ENCODE measurements around the gene ZP4.

The ZP4 gene, protein sequence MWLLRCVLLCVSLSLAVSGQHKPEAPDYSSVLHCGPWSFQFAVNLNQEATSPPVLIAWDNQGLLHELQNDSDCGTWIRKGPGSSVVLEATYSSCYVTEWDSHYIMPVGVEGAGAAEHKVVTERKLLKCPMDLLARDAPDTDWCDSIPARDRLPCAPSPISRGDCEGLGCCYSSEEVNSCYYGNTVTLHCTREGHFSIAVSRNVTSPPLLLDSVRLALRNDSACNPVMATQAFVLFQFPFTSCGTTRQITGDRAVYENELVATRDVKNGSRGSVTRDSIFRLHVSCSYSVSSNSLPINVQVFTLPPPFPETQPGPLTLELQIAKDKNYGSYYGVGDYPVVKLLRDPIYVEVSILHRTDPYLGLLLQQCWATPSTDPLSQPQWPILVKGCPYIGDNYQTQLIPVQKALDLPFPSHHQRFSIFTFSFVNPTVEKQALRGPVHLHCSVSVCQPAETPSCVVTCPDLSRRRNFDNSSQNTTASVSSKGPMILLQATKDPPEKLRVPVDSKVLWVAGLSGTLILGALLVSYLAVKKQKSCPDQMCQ

DNA sequence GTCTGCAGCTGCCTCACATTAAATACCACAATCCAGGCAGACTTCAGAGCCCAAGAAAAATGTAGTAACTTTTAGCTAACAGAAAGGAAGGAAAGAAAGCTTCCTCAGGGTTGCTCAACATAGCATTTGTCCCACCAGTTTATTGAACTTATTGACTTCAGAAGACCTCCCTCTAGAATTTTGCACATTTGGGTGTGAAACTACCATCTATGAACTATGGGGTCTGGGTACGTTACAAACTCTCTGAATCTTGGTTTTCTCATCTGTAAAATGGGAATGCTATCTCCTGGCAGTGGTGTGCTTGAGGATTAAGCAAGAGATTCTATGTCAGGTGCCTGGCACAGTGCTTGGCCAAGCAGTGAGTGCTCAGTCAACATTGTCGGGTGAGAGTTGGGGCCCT lies at the start of gene ZP4:
TSS of gene ZP4 (minus strand) at position 101 of the 400 bp plus-strand sequence. CDS start 287 bp downstream, outside the sequence.
- no peak for DNase-seq (ENCODE audit: low spot score)

DNA sequence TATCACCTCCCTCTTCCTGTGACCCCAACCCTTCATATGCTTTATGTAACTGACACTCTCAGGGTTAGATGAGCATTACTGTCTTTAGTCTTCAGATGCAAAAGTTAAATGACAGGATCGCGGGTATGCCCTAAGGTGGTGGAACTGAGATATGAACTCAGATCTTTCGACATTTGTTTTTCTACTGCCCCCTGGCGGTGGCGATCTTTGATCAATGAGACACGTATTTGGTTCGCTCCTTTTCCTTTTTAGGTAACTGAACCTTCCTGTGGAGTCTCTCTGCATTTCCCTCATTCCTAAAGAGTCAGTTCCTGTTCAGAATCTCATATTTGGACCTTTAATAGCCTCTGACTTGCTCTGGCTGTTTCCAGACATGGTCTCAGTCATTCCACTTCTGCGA lies 47.8 kb upstream of the ZP4 start:
- peak; percentile 24 for DNase-seq (ENCODE audit: low spot score)

DNA sequence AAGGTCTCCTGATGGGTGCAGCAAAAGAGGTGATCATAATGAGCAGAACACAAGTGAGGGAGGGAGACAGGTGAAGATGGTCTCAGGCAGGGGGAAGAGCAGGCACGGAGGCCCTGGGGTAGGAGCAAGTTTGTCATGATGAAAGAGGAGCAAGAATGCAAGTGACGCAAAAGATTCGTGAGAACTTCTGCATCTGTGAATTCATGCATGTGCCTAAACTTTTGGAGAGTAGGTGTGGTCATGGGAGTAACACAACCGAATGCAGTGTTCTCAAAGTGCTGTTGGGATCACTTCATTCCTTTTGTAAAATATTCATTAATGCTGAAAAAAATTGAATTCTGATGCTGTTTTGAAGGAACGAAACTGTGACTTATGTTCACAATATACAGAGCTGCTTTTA lies 47.3 kb upstream of the ZP4 start:
- no peak for DNase-seq (ENCODE audit: low spot score)

DNA sequence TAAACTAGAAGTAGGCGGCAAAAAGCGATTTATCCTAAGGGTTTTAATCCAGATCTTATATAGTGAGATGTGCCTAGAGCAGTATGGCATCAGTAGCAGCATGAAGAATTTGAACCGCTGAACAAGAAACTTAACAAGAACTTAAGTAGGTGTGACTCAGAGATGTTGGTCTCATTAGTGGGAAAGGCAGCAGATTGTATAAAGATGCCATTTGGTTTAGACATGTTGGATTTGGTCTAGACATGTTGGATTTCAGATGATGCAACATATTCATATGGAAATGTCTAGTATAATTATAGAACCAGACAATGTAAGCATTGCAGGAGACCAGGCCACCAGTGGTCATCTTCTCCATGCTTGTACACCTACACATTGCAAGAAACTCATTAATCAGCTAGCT lies 42.1 kb upstream of the ZP4 start:
- no peak for DNase-seq (ENCODE audit: low spot score)

DNA sequence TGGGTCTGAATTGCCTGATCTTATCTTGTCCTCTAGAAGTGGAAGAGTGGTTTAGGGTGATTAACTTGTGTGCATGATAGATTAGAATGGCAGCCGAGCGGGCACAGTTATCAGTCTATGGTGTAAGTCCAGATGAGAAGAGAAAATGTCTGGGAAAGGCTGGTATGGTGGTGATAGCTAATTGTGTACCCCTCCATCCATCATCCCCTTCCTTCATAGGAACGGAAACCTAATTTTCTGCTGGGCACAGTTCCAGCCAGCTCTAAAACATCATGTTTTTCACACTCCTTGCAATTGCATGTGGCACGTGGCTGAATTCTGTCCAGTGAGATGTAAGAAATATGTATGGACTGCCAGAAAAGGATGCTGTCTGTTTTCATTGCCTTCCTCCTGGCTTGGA lies 40.9 kb upstream of the ZP4 start:
- DNase-seq (ENCODE audit: low spot score), result no peak

DNA sequence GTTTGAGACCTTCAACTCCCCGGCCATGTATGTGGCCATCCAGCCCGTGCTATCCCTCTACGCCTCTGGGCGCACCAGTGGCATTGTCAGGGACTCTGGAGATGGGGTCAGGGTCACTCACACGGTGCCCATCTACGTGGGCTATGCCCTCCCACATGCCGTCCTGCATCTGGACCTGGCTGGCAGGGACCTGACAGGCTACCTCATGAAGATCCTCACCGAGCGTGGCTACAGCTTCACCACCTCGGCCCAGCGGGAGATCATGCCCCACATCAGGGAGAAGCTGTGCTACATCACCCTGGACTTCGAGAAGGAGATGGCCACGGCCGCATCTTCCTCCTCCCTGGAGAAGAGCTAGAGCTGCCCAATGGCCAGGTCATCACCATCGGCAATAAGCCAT lies 36.5 kb upstream of the ZP4 start:
- DNase-seq (ENCODE audit: low spot score), result no peak

DNA sequence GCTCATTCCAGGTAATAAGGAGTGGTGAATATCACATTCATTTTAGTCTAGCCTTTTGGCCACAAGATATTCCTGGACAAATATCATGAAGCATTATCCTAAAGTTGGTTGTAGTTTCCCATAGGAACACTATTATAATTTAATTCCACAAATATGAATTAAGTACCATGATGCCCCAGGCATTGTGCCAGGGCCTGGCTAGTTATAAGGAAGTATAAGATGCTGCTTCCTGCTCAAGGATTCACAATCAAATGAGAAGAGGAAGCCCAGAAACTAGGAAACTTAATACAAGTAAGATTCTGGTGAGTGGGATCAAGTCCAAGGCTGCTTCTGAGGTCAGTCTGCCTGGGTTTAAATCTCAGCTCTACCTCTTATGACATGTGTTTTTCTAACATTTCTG lies 30.6 kb upstream of the ZP4 start:
- no peak for DNase-seq (ENCODE audit: low spot score)

DNA sequence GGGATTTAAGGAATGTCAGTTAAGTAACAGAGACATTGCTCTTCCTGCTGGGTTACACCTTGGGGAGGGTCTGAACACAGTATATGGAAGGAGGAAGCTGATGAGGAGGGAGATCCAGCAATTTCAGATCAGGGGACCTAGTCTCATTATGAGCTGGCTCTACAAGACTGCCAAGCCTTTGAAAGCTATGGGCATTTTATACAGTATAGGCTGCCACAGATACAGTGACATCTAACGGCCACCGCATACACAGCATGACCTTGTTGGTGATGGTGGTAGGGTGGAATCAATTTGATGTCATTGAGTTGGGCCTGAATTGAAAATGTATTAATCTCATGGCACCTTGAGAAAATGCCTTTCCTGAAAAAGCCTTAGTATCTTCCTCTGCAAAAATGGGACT lies 22.6 kb upstream of the ZP4 start:
- no peak for DNase-seq (ENCODE audit: low spot score)

DNA sequence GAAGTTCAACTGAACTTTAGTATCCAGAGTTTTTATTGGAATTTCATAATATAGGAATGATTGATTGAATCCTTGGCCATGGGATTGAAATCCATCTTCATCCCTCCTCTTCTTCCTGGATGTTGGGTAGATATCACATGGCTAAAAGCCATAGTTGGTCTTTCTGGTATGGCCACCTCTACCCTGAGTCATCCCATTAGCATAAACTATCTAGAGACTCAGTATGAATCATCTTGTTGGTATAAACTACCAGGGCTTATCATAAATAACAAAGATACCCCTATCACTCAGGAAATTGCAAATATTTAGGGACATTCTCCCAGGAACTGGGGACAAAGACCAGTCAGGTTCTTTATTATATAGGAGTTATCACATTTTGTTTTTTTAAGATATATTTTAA lies 21.2 kb upstream of the ZP4 start:
- DNase-seq (ENCODE audit: low spot score), result no peak

DNA sequence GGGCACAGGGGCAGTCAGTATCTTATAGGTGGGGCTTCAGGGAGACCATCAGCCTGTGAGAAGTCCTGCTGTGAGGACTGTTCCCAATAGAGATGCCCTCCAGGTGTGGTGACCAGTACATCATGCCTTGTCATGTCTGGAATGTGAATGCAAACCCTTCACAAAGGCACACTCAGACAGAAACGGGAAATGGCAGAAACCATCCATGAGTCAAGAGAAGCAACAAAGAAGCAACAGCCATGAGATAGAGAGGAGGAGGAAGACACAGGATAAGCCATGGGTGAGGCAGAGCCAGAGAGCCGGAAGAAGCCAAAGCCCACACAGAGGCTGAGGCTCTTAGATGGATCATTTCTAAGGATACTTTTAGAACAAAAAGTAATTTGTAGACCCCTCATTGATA lies 20.1 kb upstream of the ZP4 start:
- DNase-seq (ENCODE audit: low spot score), result no peak

DNA sequence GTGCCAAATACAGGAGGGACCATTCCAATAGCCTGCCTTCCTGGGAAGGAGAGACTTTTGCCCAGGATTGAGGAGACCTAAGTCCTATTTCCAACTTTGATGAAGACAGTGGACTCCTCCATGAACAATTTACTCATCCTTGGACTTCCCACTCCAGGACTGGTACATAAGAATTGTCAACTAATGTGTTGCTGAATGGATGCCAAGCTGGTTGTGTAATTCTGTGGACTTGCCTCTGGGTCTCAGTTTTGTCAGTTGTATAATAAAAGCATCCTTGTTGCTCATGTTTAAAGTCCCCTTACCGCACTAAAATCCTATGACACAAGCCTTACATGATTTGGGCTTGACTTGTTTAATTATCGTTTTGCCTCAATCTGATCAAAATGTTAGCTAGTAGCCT lies 13.2 kb upstream of the ZP4 start:
- DNase-seq (ENCODE audit: low spot score), result no peak

DNA sequence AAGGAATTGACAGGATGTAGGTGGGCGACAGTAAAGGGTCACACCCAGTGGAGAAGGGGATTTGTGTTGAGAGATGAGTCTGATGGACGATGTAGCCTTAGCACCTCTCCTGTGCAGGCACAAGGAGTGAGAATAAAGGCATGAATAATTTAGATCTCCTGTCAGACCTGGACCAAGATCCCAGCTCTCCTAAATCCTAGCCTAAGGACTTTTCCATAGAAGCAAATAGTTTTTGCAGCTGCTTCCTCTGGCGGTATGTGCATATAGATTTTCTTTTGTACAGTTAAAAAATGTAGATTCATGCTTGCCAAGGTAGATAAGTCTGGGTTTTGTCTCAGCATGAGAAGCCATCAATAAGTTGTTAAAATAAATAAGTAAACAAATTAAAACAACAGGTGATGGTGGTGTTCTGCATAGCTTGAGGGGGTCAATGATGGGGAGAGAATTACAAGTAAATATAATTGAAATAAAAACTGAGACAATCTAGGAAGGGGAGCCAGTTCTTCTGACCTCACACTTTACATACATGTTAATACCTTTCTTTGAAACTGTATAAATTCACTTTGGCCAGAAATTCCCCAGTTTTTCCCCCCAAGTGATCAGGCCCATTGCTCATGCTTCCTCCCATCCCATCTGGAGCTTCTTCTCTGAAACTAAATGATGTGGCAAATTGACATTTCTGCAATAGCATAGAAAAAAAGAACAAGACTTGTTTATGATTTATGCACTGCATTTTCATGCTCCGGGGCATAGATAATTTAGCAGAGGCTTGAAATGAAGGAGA lies 12.4 kb upstream of the ZP4 start:
- DNase-seq (ENCODE audit: low spot score), result no peak

DNA sequence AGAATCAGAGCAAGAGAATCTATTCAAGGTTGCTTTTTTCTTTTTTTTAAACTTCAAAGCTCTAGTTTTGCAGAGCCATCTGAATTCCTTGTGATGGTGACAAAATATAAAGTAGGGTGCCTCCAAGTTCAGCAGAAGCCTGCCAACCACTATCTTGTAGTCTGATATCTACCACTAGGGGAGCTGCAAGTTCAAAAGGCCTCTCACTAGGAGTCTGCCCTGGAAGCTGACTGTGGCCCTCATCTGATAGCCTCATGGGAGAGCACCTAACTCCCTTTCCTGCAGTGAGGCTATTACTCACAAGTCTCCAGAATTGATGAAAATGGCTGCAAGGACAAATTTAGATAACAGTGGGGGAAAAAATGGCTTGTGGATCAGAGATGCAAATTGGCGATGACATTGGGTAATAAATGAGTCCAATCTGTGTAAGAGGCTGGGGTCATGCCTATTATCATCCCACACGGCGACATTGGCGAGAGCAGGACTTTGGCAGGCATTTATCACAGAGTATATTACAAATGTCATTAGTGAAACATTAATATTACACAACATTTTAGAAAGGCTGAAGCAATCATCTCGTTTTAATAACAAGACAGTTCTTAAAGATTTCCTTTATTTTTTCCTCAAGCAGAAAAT lies 10.7 kb upstream of the ZP4 start:
- DNase-seq (ENCODE audit: low spot score), result peak; percentile 7

DNA sequence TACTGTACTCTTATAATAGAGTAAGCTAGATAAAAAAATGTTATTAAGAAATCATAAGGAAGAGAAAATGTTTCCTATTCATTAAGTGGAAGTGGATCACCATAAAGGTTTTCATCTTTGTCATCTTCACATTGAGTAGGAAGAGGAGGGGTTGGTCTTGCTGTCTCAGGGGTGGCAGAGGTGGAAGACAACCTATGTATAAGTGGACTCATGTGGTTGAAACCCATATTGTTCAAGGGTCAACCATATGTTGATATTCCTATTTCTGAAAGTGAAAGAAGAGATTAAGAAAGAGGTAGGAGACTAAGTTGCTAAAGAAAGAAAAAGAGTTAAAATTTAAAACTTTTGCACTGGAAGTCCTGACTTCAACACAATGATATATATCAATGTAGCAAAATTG lies 4.9 kb upstream of the ZP4 start:
- no peak for DNase-seq (ENCODE audit: low spot score)

DNA sequence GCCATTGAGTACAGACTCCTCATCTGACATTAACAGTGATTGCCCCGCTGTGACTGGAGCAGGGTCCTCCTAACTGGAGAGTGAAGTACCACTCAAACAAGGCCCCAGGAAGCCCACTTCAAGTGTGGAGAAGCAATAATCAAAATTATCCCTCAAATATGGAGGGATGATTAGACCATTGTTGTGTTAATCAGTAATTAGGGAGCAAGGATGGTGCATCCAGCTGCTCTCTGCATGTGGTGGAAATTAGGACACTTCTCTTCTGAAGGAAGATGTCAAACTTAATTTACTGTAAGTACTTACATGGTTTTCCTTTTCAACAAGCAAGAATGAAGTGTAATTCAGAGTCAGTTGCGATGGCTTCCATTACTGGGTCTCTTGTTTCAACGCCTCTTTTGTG lies 3.4 kb upstream of the ZP4 start:
- DNase-seq (ENCODE audit: low spot score), result no peak

DNA sequence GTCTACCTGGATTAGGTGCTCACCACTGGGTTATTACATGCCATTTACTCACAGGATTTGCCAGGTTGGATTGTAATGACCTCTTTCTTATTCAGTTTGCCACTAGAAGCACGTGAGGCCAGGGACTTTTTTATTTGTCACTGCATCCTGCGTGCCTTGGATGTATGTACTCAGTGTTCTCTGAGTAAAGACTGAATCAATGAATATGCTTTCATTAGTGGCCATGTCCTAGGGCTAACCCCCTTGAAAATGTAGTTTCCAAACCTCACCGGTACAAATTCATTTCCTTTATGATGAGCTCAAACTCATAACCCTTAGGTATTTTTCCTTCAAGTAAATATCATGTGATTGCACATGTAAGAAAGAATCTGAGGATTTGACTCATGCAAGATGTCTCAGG lies 1.3 kb upstream of the ZP4 start:
- DNase-seq (ENCODE audit: low spot score), result no peak

DNA sequence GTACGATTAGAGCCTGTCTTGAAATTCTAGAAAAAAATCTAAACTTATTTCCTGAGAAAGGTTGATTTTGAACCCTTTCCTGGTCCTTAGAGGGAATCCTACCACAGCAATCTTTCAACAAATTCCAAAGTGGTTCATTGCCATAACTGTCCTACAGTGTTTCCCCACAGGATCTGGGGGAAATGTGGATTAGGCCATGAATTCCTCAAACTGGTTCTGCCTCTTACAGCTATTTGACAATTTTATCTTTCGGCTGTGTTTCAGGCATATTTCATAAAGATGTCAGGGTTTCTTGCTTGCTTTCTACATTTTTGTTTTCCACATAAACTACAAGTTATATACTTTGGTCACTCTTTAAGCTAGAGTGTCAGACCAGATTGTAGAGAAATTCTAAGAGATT lies 544 bp upstream of the ZP4 start:
- no peak for DNase-seq (ENCODE audit: low spot score)

DNA sequence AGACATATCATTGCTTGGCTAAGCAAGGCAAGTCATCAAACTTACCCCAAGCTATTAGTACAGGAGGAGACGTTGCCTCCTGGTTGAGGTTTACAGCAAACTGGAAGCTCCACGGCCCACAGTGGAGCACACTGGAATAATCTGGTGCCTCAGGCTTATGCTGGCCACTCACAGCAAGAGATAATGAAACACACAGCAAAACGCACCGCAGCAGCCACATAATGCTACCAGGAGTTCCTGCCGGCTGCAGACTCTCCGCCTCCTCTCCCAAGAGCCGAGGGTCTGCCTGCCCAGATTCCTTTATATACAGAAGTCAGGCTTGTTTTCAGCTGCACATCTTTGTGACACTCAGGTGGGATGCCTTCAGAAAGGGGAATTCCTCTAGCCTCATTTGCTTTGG lies 306 bp downstream of the ZP4 start:
- DNase-seq (ENCODE audit: low spot score), result no peak

DNA sequence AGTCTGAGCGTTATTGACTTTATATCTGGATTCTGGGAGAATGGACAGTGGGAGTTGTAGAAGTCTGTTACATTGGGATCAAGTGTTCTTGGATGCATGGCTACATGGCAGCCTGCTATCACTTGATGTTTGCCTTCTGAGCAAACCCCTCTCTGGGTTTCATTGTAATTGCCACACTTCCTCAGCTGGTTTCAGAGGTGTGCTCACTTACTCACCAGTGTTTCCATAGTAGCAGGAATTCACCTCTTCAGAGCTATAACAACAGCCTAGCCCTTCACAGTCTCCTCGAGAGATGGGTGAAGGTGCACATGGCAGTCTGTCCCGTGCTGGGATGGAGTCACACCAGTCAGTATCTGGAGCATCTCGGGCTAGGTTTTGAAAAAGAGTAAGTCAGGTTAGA lies 2.6 kb downstream of the ZP4 start:
- no peak for DNase-seq (ENCODE audit: low spot score)

DNA sequence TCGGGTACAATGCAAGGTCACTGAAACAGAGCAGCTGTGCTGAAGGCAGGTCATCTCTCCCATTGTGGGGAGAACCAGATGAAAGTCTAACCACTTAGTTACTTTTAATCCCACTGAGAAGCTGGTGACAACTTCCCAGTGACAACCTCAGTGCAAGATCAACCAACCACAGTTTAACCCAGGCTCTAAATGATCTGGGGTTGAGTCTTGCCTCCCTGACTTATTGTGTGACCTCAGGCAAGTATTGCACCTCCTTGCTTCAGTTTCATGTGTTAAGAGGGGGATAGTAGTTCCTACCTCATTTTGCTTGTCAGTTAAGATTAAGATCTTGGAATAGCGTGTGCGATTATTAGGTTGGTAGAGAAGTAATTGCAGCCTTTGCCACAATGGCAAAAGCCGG lies 3.2 kb downstream of the ZP4 start:
- DNase-seq (ENCODE audit: low spot score), result no peak

DNA sequence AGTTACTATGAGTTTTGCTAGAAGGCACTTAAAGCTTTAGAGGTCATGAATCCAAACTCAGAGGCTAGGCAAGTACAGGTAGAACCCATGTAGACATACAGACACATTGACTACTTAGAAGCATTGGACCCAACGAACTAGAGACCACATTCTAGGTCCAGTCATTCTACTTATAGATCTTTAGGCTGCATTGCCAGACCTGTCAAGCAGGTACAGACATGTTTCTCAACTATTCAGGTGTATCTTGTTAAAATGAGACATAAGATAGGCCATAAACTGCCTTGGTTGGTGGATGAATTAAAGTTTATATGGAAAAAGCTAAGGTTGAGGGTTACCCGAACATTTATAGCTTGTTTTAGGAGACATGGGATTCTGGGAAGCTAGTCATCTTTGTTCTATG lies 6.5 kb downstream of the ZP4 start:
- no peak for DNase-seq (ENCODE audit: low spot score)

DNA sequence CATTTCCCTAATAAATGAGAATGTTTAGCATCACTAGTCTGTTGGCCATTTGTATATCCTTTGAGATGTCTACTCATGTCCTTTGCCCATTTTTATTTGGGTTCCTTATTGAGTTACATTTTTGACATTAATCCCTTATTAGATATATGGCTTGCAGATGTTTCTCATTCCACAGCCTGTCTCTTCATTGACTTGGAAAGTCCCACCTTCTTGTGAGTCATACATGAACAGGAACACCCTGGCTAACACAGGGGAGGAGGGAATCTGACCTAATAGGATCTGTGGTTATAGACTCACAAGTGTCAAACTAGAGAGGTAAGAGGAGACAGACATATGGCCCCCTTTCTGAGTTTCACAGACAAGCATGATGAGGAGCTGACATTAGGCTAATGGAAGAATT lies 11.5 kb downstream of the ZP4 start:
- no peak for DNase-seq (ENCODE audit: low spot score)

DNA sequence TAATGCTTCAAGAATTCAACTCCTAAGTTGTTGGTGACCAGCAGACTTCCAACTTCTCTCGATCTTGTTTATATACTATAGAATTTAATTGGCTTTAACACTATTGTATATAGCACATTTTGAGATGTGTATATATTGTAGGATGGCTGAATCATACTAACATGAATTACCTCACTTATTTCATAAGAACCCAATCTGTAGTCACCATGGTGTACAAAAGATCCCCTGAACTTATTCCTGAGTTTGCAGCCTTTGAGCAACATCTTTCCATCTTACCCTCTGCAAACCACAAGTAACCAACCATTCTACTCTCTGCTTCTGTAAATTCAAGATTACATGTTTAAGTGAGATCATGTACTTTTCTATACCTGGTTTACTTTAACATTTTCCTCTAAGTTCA lies 12.3 kb downstream of the ZP4 start:
- DNase-seq (ENCODE audit: low spot score), result no peak
